Keratinocyte (primary cell): ENCODE results near the gene TMEM109.

Source experiments
- EZH2 ChIP-seq: IDR thresholded peaks from one replicate; pipeline ENCODE4 v1.6.1; 2012; ENCODE audit warnings: inconsistent platforms, mild to moderate bottlenecking, low read length, moderate library complexity
- TF ChIP-seq, protein P1 (sequence below), 3 experiments: IDR thresholded peaks in 1 of 3; conservative IDR thresholded peaks in 1 of 3; optimal IDR thresholded peaks in 1 of 3; 2 replicates in 2 of 3; 3 replicates in 1 of 3; pipeline versions ENCODE3 to v1.5.1; 2011; ENCODE audit warnings: low read length in 3 of 3, mild to moderate bottlenecking in 3 of 3, moderate library complexity in 2 of 3, control low read depth in 1 of 3, inconsistent platforms in 1 of 3; ENCODE audit not compliant: insufficient read depth in 2 of 3; ENCODE audit errors: extremely low read depth in 1 of 3

DNA sequence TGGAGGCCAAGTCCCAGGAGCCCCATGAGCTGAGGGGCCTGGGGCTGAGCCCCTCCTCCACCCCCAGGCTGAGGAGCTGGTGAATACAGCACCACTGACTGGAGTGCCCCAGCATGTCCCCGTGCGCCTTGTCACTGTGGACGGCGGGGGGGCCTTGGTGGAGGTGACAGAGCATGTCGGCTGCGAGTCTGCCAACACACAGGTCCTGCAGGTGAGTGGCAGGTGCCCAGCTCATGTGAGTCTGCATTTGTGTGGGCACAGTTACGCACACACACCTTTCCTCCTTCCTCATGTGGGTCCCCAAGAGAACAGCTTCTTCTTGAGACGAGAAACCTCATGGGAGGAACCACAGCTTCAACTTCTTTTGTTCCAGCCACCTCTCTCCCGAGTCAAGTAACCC lies 18.0 kb downstream of the TMEM109 start:
- no peak for TF ChIP-seq EZH2
- TF ChIP-seq, protein P1, sequence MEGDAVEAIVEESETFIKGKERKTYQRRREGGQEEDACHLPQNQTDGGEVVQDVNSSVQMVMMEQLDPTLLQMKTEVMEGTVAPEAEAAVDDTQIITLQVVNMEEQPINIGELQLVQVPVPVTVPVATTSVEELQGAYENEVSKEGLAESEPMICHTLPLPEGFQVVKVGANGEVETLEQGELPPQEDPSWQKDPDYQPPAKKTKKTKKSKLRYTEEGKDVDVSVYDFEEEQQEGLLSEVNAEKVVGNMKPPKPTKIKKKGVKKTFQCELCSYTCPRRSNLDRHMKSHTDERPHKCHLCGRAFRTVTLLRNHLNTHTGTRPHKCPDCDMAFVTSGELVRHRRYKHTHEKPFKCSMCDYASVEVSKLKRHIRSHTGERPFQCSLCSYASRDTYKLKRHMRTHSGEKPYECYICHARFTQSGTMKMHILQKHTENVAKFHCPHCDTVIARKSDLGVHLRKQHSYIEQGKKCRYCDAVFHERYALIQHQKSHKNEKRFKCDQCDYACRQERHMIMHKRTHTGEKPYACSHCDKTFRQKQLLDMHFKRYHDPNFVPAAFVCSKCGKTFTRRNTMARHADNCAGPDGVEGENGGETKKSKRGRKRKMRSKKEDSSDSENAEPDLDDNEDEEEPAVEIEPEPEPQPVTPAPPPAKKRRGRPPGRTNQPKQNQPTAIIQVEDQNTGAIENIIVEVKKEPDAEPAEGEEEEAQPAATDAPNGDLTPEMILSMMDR (optimal IDR thresholded peaks at IDR 0.05 in 1 of 3, IDR thresholded peaks at IDR 0.05 in 1 of 3, conservative IDR thresholded peaks at IDR 0.05 in 1 of 3; ENCODE audit: extremely low read depth in 1 of 3, insufficient read depth in 2 of 3, low read length in 3 of 3): no peak
